GM23248 (cell line): Measurements from ENCODE around the gene PFKP.

Experiments used
- EZH2 ChIP-seq: fragments of 200-600 bp; sonication (generic); IDR thresholded peaks from 2 replicates; pipeline ENCODE4 v1.6.1; 2018; ENCODE audit warnings: antibody characterized with exemption, mild to moderate bottlenecking; ENCODE audit not compliant: insufficient read depth, poor library complexity, severe bottlenecking
- EZH2phosphoT487 ChIP-seq: fragments of 200-600 bp; sonication (generic); IDR thresholded peaks from 2 replicates; pipeline ENCODE4 v1.6.1; 2018; ENCODE audit warnings: antibody characterized with exemption, moderate library complexity, mild to moderate bottlenecking, low read depth; ENCODE audit not compliant: insufficient read depth

DNA sequence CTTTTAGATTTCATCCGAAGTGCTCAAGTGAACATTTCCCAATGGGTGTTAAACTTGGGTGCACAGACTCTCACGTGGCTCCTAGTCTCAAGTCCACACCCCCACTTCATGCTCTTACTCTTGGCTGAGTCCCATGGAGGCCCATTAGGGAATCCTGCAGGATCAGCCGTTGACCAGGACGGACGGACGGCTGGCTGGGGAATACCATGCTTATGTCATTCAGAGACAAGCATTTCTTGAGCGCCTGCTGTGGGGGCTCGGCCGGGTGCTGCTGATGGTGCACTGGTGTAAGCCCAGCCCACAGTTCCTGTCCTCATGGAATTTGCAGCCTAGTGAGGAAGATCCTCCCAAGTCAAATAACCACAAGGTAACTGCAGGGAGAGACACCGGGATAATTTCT, 60.6 kb downstream of the PFKP start:
- TF ChIP-seq EZH2 (no peak), EZH2phosphoT487 (no peak)
